HT1080 (cell line): ENCODE results near the gene MRTFA. TPM values are rescaled to one million over a fixed set of nuclear protein-coding genes. Genes with fewer than 3 reads are reported as not detected.
"Not testable (repeated sequence)": the region's sequence is repeated elsewhere in the genome, so short reads cannot be mapped to it uniquely, and the experiment has no call there.

ENCODE experiments used
- DNase-seq: peaks from one replicate; pipeline ENCODE4 v3.0.0-alpha.2; 2015; ENCODE audit warnings: low read depth
- polyA plus RNA-seq, 2 experiments: library from polyadenylated mRNA; depleted of rRNA; stranded (reverse); fragments of >200 nt; gene quantifications; 2 replicates each; pipeline ENCODE4 v1.2.3, GENCODE V29; 2015
- total RNA-seq: library from RNA; depleted of rRNA; stranded (reverse); fragments of >200 nt; shearing (Covaris generic); gene quantifications from 2 replicates; pipeline ENCODE4 v1.2.3, GENCODE V29; 2014; rRNA removed

MRTFA gene
- 23.6 and 23.9 TPM in 2 replicates for total RNA-seq
- 21.5 and 24.0 TPM in 2 replicates for polyA plus RNA-seq (2015; cell fraction: cytosol; rRNA removed)
- 33.8 and 40.8 TPM in 2 replicates for polyA plus RNA-seq (2015; cell fraction: nucleus; rRNA removed)

GRCh38 chr22:40636380-40637182 lies at the start of gene MRTFA:
Gene MRTFA (minus strand): TSS chr22:40636719.
- DNase-seq: peak; percentile 100

- no peak for DNase-seq
These were observed 48.9 kb upstream of the MRTFA start for GRCh38 chr22:40685406-40685805.

DNA sequence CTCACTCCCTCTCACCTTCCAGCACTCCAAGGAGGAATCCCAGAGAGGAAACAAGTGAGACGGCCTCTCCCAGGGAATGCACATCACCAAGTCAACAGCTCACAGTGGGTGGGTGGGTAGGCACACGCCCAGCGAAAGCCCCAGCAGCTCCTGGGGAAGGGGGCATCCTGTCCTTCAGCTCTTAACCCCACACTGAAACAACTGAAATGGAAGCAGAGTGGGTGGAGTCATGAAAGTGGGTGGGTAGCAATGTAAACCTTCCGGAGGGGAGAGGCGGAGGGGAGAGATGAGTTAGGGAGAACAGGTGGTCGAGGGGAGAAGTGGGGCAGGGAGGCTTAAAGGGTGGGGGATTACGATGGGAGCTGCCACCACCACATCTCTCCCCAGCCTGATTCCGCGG lies 48.2 kb upstream of the MRTFA start:
- no peak for DNase-seq

GRCh38 chr22:40681451-40681850 lies 44.9 kb upstream of the MRTFA start:
- DNase-seq: no peak

- no peak for DNase-seq
These were observed 44.3 kb upstream of the MRTFA start for GRCh38 chr22:40680819-40681183.

- no peak for DNase-seq
These were observed 43.7 kb upstream of the MRTFA start for GRCh38 chr22:40679964-40680818.

DNA sequence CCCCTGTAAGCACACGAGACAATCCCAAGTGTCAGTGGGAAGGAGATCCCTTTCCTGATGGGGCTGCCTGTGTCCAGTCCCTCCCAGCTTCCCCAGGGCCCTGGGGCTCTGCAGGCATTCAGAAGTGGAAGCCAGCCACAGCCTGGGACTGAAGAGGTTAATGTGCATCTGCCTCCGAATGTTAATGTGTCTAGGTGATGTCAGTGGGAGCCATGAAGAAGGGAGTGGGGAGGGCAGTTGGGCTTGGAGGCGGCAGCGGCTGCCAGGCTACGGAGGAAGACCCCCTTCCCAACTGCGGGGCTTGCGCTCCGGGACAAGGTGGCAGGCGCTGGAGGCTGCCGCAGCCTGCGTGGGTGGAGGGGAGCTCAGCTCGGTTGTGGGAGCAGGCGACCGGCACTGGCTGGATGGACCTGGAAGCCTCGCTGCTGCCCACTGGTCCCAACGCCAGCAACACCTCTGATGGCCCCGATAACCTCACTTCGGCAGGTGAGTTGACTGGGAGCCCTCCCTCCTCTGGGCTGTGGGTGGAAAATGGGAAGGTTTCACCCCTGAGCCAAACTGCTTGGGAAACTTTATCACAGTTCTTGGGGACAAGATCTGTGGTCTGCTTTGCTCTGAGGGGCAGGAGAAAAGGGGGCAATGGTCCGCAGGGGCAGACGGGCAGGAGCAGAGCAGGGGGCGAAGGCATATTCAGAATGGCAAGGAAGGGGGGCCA lies 42.9 kb upstream of the MRTFA start, which contains the start of gene MCHR1:
Gene MCHR1, plus strand, starts transcription at position 236 of the 715 bp plus-strand sequence. Its CDS starts 169 bp downstream, at position 405.
- no peak for DNase-seq

DNA sequence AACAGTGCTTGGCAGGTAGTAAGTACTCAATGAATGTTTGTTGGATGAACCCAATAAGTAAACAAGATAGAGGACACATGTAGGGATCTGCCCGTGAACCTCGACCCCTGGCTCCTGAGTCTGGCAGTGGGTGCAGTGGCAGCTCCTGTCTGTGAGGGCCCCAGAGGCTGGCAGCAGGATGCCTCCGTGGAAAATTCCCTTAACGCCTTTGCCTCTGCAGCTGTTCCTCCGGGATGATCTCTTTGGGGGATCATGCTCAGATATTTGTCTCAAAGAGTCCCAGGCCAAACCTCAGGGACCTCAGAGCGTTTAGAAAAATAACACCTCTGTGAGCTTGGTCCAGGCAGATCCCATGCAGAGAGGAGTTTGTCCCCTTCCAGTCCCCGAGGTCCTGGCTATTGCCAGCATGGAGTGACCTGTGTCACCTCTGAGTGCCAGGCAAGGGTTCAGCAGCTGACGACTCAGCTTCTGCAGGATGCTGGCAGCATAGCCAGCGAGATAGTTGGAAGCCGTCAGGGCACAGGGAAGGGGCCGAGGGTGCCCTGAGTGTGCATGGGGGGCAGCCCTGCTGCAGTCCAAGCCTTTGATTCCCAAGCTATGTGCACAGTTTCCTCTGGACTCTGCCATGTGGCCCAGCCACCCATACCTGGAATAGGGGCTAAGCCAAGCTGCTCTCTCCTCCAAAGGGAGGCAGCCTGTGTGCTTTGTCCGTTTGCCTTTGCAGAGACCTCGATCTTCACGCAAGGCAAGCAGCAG lies 42.2 kb upstream of the MRTFA start:
- no peak for DNase-seq

GRCh38 chr22:40676644-40677043 lies 40.1 kb upstream of the MRTFA start:
- no peak for DNase-seq

GRCh38 chr22:40676166-40676565 lies 39.6 kb upstream of the MRTFA start:
- DNase-seq: not testable (repeated sequence)

GRCh38 chr22:40674274-40674673 lies 37.8 kb upstream of the MRTFA start:
- no peak for DNase-seq

DNA sequence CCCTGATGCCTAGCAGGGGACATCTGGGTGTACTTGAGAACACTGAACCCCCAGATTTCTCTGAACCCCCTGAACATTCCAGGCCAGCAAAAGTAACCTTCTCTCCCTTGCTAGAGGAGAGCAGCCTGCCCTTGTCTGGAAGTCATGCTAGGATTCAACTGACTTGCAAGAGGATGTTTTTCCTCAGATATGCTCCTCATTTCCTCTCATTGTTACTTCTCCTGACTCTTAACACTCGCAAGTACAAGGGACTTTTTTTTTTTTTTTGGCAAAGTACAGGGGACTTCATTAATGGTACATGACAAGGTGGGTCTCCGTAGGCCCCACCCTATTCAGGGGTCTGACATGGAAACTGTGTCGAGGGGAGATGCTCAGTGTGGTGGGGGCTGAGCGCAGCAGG lies 36.5 kb upstream of the MRTFA start:
- no peak for DNase-seq

- DNase-seq: no peak
These were observed 35.4 kb upstream of the MRTFA start for GRCh38 chr22:40671796-40672360.

GRCh38 chr22:40671369-40671768 lies 34.9 kb upstream of the MRTFA start:
- DNase-seq: no peak

DNA sequence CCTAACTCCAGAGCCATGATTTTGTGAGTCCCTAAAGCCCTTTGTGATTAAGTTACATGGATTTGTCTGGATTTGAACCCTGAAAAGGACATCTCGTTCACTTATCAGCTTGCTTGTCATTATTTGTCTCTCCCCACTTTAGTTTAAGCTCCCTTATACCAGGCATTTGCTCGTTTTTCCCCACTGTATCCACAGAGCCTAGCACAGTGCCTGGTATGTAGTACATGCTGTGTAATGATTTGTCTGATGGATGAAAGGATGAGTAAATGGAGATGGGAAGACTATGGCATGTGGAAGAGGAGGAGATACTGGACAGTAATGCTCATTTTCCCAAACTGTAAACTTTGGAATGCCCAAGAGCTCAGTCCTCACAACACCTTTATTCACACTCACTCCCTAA lies 33.5 kb upstream of the MRTFA start:
- DNase-seq: no peak

DNA sequence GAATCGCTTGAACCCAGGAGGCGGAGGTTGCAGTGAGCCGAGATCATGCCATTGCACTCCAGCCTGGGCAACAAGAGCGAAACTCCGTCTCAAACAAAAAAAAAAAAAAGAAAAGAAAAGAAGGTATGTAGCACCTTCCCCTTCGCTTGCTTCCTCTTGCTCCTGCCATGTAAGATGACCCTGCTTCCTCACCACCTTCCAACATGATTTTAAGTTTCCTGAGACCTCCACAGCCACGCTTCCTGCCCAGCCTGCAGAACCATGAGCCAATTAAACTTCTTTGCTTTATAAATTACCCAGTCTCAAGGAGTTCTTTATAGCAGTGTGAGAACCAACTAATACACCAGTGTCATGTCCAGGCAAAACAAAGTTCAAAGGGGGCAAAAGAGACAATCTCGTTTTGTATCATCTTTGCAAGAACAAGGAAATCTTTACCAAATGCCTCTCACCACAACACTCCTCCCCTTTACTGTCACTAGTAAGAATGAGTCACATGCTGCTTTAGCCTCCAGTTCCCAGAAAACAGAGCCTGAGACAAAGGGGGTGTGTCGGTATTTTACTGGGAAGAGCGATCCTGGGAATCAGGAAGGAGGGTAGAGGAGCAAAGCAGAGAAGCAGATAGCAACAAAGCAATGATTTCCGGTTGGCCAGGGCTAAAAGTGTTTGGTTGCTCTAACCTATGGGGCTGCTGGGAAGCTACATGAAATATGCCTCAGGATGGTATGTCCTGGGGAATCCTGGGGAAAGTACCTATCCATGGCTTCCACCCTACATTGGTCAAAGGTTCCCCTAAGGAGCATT lies 32.3 kb upstream of the MRTFA start:
- peak; percentile 87 for DNase-seq

DNA sequence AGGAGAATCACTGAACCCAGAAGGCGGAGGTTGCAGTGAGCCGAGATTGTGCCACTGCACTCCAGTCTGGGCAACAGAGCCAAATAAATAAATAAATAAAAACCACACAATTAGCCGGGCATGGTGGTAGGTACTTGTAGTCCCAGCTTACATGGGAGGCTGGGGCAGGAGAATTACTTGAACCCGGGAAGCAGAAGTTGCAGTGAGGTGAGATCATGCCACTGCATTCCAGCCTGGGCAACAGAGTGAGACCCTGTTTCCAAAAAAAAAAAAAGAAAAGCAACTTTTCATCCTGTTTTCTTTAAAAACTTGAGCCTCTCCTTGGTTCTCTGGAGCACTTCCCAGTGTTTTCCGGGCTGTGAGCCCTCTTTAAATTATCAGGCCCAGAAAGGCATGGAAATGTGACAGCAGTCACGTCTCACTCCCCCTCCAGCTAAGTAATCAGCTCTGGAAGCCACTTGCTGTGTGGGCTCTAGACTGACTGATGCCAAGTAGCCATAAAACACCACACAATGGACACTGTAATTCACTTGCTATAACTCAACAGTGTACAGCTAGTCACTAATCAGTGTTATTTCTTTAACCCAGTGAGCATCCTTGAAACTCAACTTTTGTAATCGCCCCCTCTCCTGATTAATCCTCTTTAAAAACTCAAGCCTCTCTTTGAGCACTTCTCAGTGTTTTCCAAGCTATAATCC lies 29.8 kb upstream of the MRTFA start:
- no peak for DNase-seq

DNA sequence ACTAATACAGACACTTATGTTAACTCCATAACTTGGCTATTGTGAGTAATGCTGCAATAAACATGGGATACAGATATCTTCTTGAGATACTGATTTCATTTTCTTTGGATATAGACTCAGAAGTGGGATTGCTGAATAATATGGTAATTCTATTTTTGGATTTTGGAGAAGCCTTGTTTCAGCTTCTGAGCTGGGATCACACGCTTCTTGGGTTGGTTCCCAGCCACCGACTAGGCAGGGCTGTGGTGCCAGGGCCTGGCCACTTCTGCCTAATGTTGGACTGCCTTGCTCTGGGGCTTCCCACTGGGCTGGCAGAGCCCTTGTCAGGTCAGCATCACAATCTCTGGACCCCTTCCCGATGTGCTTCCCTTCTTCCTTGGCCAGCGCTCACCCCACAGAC lies 28.8 kb upstream of the MRTFA start:
- DNase-seq: no peak

DNA sequence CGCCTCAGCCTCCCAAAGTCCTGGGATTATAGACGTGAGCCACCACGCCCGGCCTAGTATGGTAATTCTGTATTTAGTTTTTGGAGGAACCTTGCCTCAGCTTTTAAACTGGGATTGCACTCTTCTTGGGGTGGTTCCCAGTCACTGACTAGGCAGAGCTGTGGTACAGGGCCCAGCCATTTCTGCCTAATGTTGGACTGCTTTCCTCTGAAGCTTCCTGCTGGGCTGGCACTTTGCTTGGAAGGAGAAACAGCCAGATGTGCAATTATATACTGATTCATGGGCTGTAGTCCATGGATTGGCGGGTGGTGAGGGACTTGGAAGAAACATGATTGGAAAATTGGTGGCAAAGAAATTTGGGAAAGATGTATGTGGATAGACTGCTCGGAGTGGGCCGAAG lies 25.2 kb upstream of the MRTFA start:
- no peak for DNase-seq
